Neural cell (in vitro differentiated cells): ENCODE data around the gene UBR2. TPM values are rescaled to one million over a fixed set of nuclear protein-coding genes. Genes with fewer than 3 reads are reported as not detected.

ENCODE experiments used
- H2AFZ ChIP-seq: fragments of 200-600, 300-800 bp; sonication (generic), shearing (Covaris generic); 2 replicates; pipeline ENCODE4 v1.6.0; 2014; ENCODE audit warnings: low read depth, mild to moderate bottlenecking, antibody characterized with exemption, low read length, moderate library complexity
- H3F3A ChIP-seq: fragments of 200-600 bp; shearing (Covaris generic); 2 replicates; pipeline ENCODE4 v1.6.1; 2016; ENCODE audit warnings: mild to moderate bottlenecking, moderate library complexity, mixed read lengths, antibody characterized with exemption, low read length; ENCODE audit not compliant: insufficient read depth, poor library complexity, severe bottlenecking
- H3K27ac ChIP-seq: fragments of 200-600, 300-800 bp; sonication (generic), shearing (Covaris generic); 2 replicates; pipeline ENCODE4 v1.5.1; 2014; ENCODE audit warnings: mild to moderate bottlenecking, low read length, moderate library complexity
- H3K27me3 ChIP-seq: fragments of 300-800, 200-600 bp; sonication (generic), shearing (Covaris generic); 2 replicates; pipeline ENCODE4 v1.6.0; 2014; ENCODE audit warnings: mild to moderate bottlenecking, low read depth, low read length, moderate library complexity; ENCODE audit not compliant: insufficient read depth
- H3K36me3 ChIP-seq: fragments of 300-800, 200-600 bp; sonication (generic), shearing (Covaris generic); 2 replicates; pipeline ENCODE4 v1.5.1; 2014; ENCODE audit warnings: mild to moderate bottlenecking, antibody characterized with exemption, low read length, moderate library complexity; ENCODE audit not compliant: insufficient read depth
- H3K4me2 ChIP-seq: fragments of 300-800, 200-600 bp; sonication (generic), shearing (Covaris generic); 2 replicates; pipeline ENCODE4 v1.6.0; 2014; ENCODE audit warnings: mild to moderate bottlenecking, low read length
- H3K4me3 ChIP-seq: fragments of 300-800, 200-600 bp; sonication (generic), shearing (Covaris generic); 2 replicates; pipeline ENCODE4 v1.5.1; 2014; ENCODE audit warnings: mild to moderate bottlenecking, low read length, moderate library complexity
- H3K79me2 ChIP-seq: fragments of 200-600 bp; shearing (Covaris generic); replicated peaks from 2 replicates; pipeline ENCODE4 v1.6.0; 2014; ENCODE audit warnings: mild to moderate bottlenecking, low read length, moderate library complexity; ENCODE audit not compliant: insufficient read depth
- H3K9ac ChIP-seq: fragments of 300-800, 200-600 bp; sonication (generic), shearing (Covaris generic); 2 replicates; pipeline ENCODE4 v1.6.1; 2016; ENCODE audit warnings: mild to moderate bottlenecking, low read length, mixed read lengths
- H3K9me2 ChIP-seq: fragments of 200-600 bp; shearing (Covaris generic); 2 replicates; pipeline ENCODE4 v1.6.1; 2016; ENCODE audit warnings: mild to moderate bottlenecking, low read length, mixed read lengths; ENCODE audit not compliant: insufficient read depth
- H3K9me3 ChIP-seq: fragments of 200-600, 300-800 bp; sonication (generic), shearing (Covaris generic); 2 replicates; pipeline ENCODE4 v1.6.1; 2016; ENCODE audit warnings: mild to moderate bottlenecking, mixed run types, low read length, moderate library complexity, mixed read lengths
- H4K20me1 ChIP-seq: fragments of 200-600 bp; shearing (Covaris generic); 2 replicates; pipeline ENCODE4 v1.6.1; 2016; ENCODE audit warnings: mild to moderate bottlenecking, mixed run types; ENCODE audit not compliant: insufficient read depth
- CTCF ChIP-seq: fragments of 450-650 bp; IDR thresholded peaks from 2 replicates; pipeline ENCODE4 v1.5.1; 2014; ENCODE audit warnings: antibody characterized with exemption, mild to moderate bottlenecking, moderate library complexity; ENCODE audit not compliant: poor library complexity, severe bottlenecking
- EP300 ChIP-seq: fragments of 450-650 bp; conservative IDR thresholded peaks from 2 replicates; pipeline ENCODE4 v1.6.1; 2014; ENCODE audit warnings: antibody characterized with exemption, mild to moderate bottlenecking, moderate library complexity; ENCODE audit not compliant: poor library complexity, severe bottlenecking
- EZH2 ChIP-seq: fragments of 200-600, 300-800 bp; shearing (Covaris generic), sonication (generic); IDR thresholded peaks from 2 replicates; pipeline ENCODE4 v1.6.1; 2014; ENCODE audit warnings: antibody characterized with exemption, low read length, borderline replicate concordance, mild to moderate bottlenecking; ENCODE audit not compliant: insufficient read depth, poor library complexity, severe bottlenecking
- MXI1 ChIP-seq: fragments of 450-650 bp; conservative IDR thresholded peaks from 2 replicates; pipeline ENCODE4 v1.6.1; 2014; ENCODE audit warnings: antibody characterized with exemption, mild to moderate bottlenecking; ENCODE audit not compliant: poor library complexity, severe bottlenecking
- POLR2AphosphoS5 ChIP-seq: IDR thresholded peaks from 2 replicates; pipeline ENCODE4 v1.6.1; 2012
- RAD21 ChIP-seq: fragments of 450-650 bp; conservative IDR thresholded peaks from 2 replicates; pipeline ENCODE4 v1.6.1; 2014; ENCODE audit warnings: antibody characterized with exemption, mild to moderate bottlenecking, moderate library complexity
- REST ChIP-seq: IDR thresholded peaks from 2 replicates; pipeline ENCODE4 v1.6.1; 2012; ENCODE audit warnings: borderline replicate concordance
- SMC3 ChIP-seq: fragments of 450-650 bp; conservative IDR thresholded peaks from 2 replicates; pipeline ENCODE4 v1.6.1; 2014; ENCODE audit warnings: antibody characterized with exemption, mild to moderate bottlenecking, moderate library complexity; ENCODE audit not compliant: poor library complexity
- TAF1 ChIP-seq: IDR thresholded peaks from 2 replicates; pipeline ENCODE4 v1.6.1; 2012; ENCODE audit warnings: low read depth
- polyA plus RNA-seq: library from polyadenylated mRNA; depleted of rRNA; stranded (reverse); fragments of >200 nt; gene quantifications from 2 replicates; pipeline ENCODE4 v1.2.3, GENCODE V29; 2014

Gene UBR2
- polyA plus RNA-seq, 1 donor from 2014 or later: 24.4 TPM

DNA sequence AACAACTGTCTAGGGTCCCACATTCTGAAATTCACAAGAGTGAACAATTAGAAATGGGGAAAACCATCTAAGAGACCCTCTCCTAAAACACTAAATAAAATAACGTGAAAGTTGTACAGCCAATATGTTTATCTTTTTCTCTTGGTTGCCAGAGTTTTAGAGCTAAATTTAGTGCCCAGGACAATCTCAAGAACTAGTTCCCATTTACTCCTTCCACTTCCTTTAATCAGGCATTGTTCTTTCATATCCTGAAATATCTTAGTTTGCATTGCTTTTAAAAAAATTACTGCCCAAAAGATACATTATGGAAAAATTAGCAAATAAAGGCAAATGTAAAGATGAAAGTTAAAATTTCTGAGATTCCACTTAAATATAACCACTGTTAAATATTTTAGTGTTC, 33.1 kb upstream of the UBR2 start:
- Histone ChIP-seq H3K27me3 (no peaks in the 10 kb centered on the region), H3K79me2 (no peaks in the 10 kb centered on the region), H3K9ac (no peak overlapping the region), H3F3A (no peaks in the 10 kb centered on the region), H3K9me3 (no peaks in the 10 kb centered on the region), H3K27ac (no peak overlapping the region), H2AFZ (no peak overlapping the region), H3K4me3 (no peak overlapping the region), H3K4me2 (no peak overlapping the region), H3K9me2 (no peaks in the 10 kb centered on the region), H4K20me1 (no peaks in the 10 kb centered on the region), H3K36me3 (no peaks in the 10 kb centered on the region)
- TF ChIP-seq SMC3 (no peak), CTCF (no peak), TAF1 (no peak), POLR2AphosphoS5 (no peak), RAD21 (no peak), MXI1 (no peak), EP300 (no peak), REST (no peak), EZH2 (no peak)

- no peak overlapping the region for H2AFZ ChIP-seq
- no peaks in the 10 kb centered on the region for H3K9me3 ChIP-seq
- H3K4me2 ChIP-seq: no peak overlapping the region
- no peaks in the 10 kb centered on the region for H3K9me2 ChIP-seq
- no peaks in the 10 kb centered on the region for H4K20me1 ChIP-seq
- no peak overlapping the region for H3K9ac ChIP-seq
- no peak overlapping the region for H3K27ac ChIP-seq
- H3K79me2 ChIP-seq: no peaks in the 10 kb centered on the region
- no peaks in the 10 kb centered on the region for H3F3A ChIP-seq
- no peak overlapping the region for H3K4me3 ChIP-seq
- no peaks in the 10 kb centered on the region for H3K36me3 ChIP-seq
- TF ChIP-seq EZH2 (no peak), RAD21 (peak; percentile 74), CTCF (peak; percentile 79), REST (no peak), POLR2AphosphoS5 (no peak), SMC3 (peak; percentile 78)
- H3K27me3 ChIP-seq: no peaks in the 10 kb centered on the region
Observed at GRCh38 chr6:42532038-42532669, 31.7 kb upstream of the UBR2 start.
